ENCODE results near the gene CDKN2B-AS1. TPM values are rescaled to one million over a fixed set of nuclear protein-coding genes. Genes with fewer than 3 reads are reported as not detected.

Gene CDKN2B-AS1
- total RNA-seq, 2 donors from 2014 or later: 39.7 to 73.7 TPM

GRCh38 chr9:22010866-22011625, 16.5 kb downstream of the CDKN2B-AS1 start:
- no peak overlapping the region for H3K4me3 ChIP-seq
- intact Hi-C loops (cut with DNase I): no loop called here
- TF ChIP-seq, protein P1, sequence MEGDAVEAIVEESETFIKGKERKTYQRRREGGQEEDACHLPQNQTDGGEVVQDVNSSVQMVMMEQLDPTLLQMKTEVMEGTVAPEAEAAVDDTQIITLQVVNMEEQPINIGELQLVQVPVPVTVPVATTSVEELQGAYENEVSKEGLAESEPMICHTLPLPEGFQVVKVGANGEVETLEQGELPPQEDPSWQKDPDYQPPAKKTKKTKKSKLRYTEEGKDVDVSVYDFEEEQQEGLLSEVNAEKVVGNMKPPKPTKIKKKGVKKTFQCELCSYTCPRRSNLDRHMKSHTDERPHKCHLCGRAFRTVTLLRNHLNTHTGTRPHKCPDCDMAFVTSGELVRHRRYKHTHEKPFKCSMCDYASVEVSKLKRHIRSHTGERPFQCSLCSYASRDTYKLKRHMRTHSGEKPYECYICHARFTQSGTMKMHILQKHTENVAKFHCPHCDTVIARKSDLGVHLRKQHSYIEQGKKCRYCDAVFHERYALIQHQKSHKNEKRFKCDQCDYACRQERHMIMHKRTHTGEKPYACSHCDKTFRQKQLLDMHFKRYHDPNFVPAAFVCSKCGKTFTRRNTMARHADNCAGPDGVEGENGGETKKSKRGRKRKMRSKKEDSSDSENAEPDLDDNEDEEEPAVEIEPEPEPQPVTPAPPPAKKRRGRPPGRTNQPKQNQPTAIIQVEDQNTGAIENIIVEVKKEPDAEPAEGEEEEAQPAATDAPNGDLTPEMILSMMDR (IDR thresholded peaks at IDR 0.05): no peak

GRCh38 chr9:22022396-22022795, 27.8 kb downstream of the CDKN2B-AS1 start:
- Histone ChIP-seq H3K27ac (no peak overlapping the region), H3K4me3 (no peak overlapping the region), H3K36me3 (no peaks in the 10 kb centered on the region), H3K9me3 (no peaks in the 10 kb centered on the region), H3K27me3 (no peaks in the 10 kb centered on the region), H3K9ac (ENCODE audit: low read depth in 2 of 2, low read length in 2 of 2) (no peak overlapping the region), H3K4me1 (no peaks in the 10 kb centered on the region)
- intact Hi-C loops (cut with DNase I): no loop called here
- no peak for DNase-seq
- TF ChIP-seq, protein P1 (IDR thresholded peaks at IDR 0.05): no peak

More at GRCh38 chr9:22010866-22011625, 16.5 kb downstream of the CDKN2B-AS1 start:
- no peaks in the 10 kb centered on the region for H3K36me3 ChIP-seq
- H3K4me1 ChIP-seq: no peaks in the 10 kb centered on the region
- H3K27me3 ChIP-seq: peaks cover 12% of the 10 kb centered on the region
- DNase-seq: no peak
- no peak overlapping the region for H3K9ac ChIP-seq (ENCODE audit: low read depth in 2 of 2, low read length in 2 of 2)
- H3K9me3 ChIP-seq: no peaks in the 10 kb centered on the region
- H3K27ac ChIP-seq: no peak overlapping the region

DNA sequence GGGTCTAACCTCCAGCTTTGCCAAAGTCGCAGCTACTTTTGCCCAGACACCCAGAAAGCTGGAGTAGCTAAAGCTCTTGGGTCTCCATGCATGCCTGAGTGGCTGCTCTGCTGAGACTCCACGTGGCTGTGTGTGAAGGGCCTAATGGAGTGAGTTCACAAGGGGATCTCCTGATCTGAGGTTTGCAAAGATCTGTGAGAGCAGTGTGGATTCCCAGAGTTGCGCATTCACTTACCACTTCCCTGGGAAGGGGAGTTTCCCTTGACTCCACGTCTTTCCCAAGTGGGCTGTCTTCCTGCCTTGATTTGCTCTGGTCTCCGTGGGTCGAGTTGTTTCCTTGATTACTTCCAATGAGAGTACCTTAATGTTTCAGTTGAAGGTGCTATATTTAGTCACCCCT, 32.1 kb downstream of the CDKN2B-AS1 start:
- H3K36me3 ChIP-seq: no peaks in the 10 kb centered on the region
- H3K27me3 ChIP-seq: no peaks in the 10 kb centered on the region
- no peak overlapping the region for H3K4me3 ChIP-seq
- no peak overlapping the region for H3K9ac ChIP-seq (ENCODE audit: low read depth in 2 of 2, low read length in 2 of 2)
- no peaks in the 10 kb centered on the region for H3K4me1 ChIP-seq
- intact Hi-C loops (cut with DNase I): no loop called here
- DNase-seq: no peak
- H3K27ac ChIP-seq: no peak overlapping the region
- TF ChIP-seq, protein P1 (IDR thresholded peaks at IDR 0.05): no peak
- no peaks in the 10 kb centered on the region for H3K9me3 ChIP-seq

DNA sequence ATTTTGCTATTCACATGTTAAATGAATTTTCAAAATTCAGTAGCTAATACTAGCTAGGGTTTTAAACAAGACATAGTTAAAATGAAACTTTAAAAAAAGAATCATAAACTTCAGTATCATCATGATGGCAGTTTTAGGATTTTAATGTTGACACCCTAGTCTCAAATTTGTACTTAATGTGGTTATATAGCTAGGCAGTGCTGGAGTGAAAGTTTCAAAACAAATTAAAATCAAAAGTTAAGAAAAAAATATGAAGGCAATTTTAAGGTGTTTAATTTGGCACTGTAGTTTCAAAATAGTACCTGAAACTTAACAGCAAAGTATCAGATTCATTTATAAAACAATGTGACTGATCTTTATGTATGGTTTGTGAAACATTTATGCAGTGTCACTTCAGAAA, 33.8 kb downstream of the CDKN2B-AS1 start:
- TF ChIP-seq, protein P1 (IDR thresholded peaks at IDR 0.05): no peak
- Histone ChIP-seq H3K4me1 (no peaks in the 10 kb centered on the region), H3K9me3 (no peaks in the 10 kb centered on the region), H3K27ac (no peak overlapping the region), H3K9ac (ENCODE audit: low read depth in 2 of 2, low read length in 2 of 2) (no peak overlapping the region), H3K4me3 (no peak overlapping the region), H3K36me3 (no peaks in the 10 kb centered on the region), H3K27me3 (no peaks in the 10 kb centered on the region)
- intact Hi-C loops (cut with DNase I): no loop called here
- no peak for DNase-seq

GRCh38 chr9:22029231-22029630, 34.6 kb downstream of the CDKN2B-AS1 start:
- no peaks in the 10 kb centered on the region for H3K36me3 ChIP-seq
- TF ChIP-seq, protein P1 (IDR thresholded peaks at IDR 0.05): no peak
- no peaks in the 10 kb centered on the region for H3K9me3 ChIP-seq
- no peaks in the 10 kb centered on the region for H3K27me3 ChIP-seq
- intact Hi-C loops (cut with DNase I): no loop called here
- H3K27ac ChIP-seq: no peak overlapping the region
- no peak overlapping the region for H3K9ac ChIP-seq (ENCODE audit: low read depth in 2 of 2, low read length in 2 of 2)
- no peak overlapping the region for H3K4me3 ChIP-seq
- no peak for DNase-seq
- no peaks in the 10 kb centered on the region for H3K4me1 ChIP-seq

Measured in colonic mucosa (tissue), 4 donors.